Activated CD4-positive, alpha-beta T cell treated with anti-CD3 and anti-CD28 coated beads, Interleukin-2, amount 50 U/mL, for 16 hours (primary cell): ENCODE results near the gene SPDYC.

Source experiments
- DNase-seq: peaks from one replicate; pipeline ENCODE4 v3.0.0-alpha.2; 2020

SPDYC gene

GRCh38 chr11:65208785-65209710 lies 39.0 kb downstream of the SPDYC start:
- no peak for DNase-seq

GRCh38 chr11:65209711-65210360 lies 39.8 kb downstream of the SPDYC start:
- DNase-seq, result no peak

GRCh38 chr11:65210361-65210731 lies 40.3 kb downstream of the SPDYC start:
- no peak for DNase-seq

- no peak for DNase-seq
These were observed 40.7 kb downstream of the SPDYC start for GRCh38 chr11:65210748-65211147.

GRCh38 chr11:65211293-65212105 lies 41.5 kb downstream of the SPDYC start:
- DNase-seq, result no peak

- no peak for DNase-seq
These were observed 42.3 kb downstream of the SPDYC start for GRCh38 chr11:65212226-65212801.

GRCh38 chr11:65213322-65214211 lies 43.5 kb downstream of the SPDYC start:
- peak; percentile 18 for DNase-seq

- no peak for DNase-seq
These were observed 44.3 kb downstream of the SPDYC start for GRCh38 chr11:65214212-65214845.

GRCh38 chr11:65215441-65216076 lies 45.5 kb downstream of the SPDYC start:
- DNase-seq, result no peak

- no peak for DNase-seq
These were observed 46.8 kb downstream of the SPDYC start for GRCh38 chr11:65216830-65217229.

- DNase-seq, result no peak
These were observed 47.7 kb downstream of the SPDYC start for GRCh38 chr11:65217441-65218423.

GRCh38 chr11:65218446-65218845 lies 48.4 kb downstream of the SPDYC start:
- no peak for DNase-seq

- no peak for DNase-seq
These were observed 49.8 kb downstream of the SPDYC start for GRCh38 chr11:65219930-65220213.

- DNase-seq, result no peak
These were observed 51.0 kb downstream of the SPDYC start for GRCh38 chr11:65221026-65221425.
